Measurements from ENCODE around the gene PI4KA. TPM values are rescaled to one million over a fixed set of nuclear protein-coding genes. Genes with fewer than 3 reads are reported as not detected.
"Not testable (repeated sequence)": the region's sequence is repeated elsewhere in the genome, so short reads cannot be mapped to it uniquely, and the experiment has no call there.

PI4KA gene
- 13.0 and 15.7 TPM in 2 replicates for total RNA-seq (2014; rRNA removed; shearing (Covaris generic))

- DNase-seq (ENCODE audit: low read depth) = peak; percentile 99
Observed at GRCh38 chr22:20858615-20859416, at the start of gene PI4KA, which contains the start of gene SNAP29. Gene PI4KA, minus strand, starts transcription at chr22:20858811. Its CDS starts 86 bp downstream, at chr22:20858725. Gene SNAP29, plus strand, starts transcription at chr22:20859007. Its CDS starts 104 bp downstream, at chr22:20859111.

- no peak for DNase-seq (ENCODE audit: low read depth)
Observed at GRCh38 chr22:20906387-20906767, 47.8 kb upstream of the PI4KA start.

DNA sequence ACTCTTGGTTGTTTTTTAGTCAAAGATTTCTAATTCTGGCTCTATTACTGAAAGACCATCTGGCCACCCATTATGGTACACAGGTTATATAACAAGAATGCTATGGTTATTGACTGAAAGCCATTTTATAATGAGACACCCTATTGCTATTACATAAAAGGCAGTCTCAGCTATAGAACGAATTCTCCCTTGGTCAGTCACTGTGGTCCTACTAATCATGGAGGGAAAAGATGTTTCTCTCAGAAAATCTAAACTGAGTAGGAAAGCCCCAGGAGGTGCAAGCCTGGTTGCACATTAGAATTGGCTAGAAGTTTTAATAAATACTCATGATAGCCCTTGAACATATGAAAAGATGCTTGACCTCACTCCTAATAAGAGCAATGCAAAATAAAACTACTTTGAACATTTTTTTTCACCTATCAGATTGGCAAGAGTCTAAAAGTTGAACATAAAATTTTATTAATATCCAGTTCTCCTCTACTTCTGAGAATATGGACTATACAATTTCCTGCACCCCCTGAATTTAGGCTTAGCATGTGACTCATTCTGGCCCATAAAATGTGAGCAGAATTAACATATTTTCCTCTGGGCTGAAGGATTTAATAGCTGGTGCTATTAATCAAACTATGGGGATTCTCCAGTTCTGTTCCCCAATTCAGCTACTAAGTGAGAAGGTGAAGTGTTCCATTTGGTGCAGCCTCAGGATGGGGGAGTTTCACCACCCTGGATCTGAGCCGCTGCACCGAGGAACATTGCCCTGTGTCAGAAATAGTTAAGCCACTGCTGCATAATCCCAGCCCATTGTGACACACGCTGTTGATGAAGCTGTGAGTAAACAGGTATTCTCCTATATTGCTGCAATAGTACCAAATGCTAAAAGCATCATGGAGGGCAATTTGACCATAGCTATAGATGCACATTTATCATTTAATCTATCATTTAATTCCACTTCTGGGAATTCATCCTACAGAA, 47.1 kb upstream of the PI4KA start:
- DNase-seq (ENCODE audit: low read depth) = no peak

DNA sequence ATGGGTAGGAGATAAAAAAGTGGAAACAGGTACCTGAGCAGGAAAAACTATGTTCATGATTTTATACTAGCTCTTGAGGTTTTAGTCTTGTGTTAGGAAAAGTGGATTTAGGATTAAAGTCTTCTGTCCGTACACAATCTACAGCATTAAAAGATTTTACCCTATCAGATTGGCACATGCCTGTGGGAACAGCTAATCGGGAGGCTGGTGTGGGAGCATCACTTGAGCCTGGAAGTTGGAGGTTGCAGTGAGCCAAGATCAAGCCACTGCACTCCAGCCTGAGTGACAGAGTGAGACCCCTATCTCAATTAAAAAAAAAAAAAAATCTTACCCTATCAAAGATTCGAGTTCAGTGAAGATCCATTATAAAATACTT, 46.4 kb upstream of the PI4KA start:
- DNase-seq (ENCODE audit: low read depth) = no peak

- DNase-seq (ENCODE audit: low read depth) = peak; percentile 73
Observed at GRCh38 chr22:20904008-20904979, 45.7 kb upstream of the PI4KA start.

DNA sequence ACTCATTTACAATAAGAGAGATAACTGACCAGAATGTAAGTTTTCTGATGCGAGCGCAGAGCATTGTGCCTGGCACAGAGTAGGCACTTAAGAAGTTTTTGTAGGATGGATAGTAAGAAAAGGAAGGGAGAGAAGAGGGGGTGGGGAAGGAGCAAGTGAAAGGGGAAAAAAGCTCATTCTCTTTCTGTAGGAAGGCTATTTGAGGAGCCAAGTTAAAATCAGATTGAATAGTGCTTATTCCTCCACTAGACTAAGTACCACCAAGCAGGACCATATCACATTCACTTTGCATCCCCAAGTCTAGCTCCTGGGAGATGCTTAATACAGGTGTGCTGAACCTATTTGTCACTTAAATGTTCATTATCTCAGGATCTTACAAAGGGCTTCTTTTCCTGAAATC, 44.5 kb upstream of the PI4KA start:
- DNase-seq (ENCODE audit: low read depth) = no peak

GRCh38 chr22:20901093-20902033, 42.8 kb upstream of the PI4KA start:
- DNase-seq (ENCODE audit: low read depth) = not testable (repeated sequence)

- DNase-seq (ENCODE audit: low read depth) = no peak
Observed at GRCh38 chr22:20899827-20900423, 41.3 kb upstream of the PI4KA start.

DNA sequence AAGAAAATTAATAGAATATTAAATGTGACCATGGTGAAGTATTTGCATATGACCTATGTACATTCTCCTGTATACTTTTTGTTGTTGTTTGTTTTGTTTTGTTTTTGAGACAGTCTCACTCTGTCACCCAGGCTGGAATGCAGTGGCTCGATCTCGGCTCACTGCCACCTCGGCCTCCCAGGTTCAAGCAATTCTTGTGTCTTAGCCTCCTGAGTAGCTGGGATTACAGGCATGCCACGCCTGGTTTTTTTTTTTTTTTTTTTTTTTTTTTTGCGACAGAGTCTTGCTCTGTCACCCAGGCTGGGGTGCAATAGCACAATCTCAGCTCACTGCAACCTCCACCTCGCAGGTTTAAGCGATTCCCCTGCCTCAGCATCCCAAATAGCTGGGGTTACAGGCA, 39.1 kb upstream of the PI4KA start:
- not testable (repeated sequence) for DNase-seq (ENCODE audit: low read depth)

DNA sequence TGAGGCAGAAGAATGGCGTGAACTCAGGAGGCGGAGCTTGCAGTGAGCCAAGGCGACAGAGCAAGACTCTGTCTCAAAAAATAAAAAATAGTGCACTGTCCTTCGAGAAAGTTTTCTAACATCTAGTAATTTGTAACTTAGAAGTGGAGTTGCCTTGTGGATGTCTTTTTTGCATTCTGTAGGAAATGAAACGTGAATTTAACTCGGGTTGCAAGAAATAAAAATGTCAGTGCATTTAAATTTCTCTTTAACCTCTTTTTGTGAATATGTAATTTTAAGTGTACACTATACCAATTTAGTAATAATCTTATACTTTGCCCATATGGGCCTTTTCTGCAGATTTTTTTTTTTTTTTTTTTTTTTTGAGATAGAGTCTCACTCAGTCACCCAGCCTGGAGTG, 32.4 kb upstream of the PI4KA start:
- DNase-seq (ENCODE audit: low read depth) = no peak

DNA sequence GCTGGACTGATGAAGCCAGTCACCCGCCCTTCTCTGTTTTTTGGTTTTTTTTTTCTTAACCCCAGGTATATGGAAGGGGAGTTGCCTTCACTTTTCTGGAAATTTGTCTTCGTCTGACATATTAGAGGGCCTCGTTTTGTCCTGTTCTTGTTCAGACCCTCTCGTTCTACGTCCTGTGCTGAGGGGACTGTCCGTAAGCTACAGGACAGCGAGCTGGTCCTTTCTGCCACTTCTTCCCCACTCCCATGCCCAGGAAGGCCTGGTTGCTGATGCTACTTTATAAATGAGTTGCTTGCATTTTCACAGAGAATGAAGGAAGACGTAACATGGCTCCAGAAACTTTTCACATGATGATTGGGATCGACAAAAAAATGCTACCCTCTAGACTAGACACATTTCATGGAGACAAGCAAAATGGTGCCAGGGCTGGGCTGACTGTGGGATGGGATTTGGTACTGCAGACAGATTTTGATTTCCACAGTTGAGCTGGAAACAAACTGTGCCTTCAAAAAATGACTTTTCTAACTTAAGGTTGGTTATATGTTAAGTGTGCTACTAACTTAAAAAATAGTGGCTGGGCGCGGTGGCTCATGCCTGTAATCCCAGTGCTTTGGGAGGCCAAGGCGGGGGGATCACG, 31.4 kb upstream of the PI4KA start:
- no peak for DNase-seq (ENCODE audit: low read depth)

- DNase-seq (ENCODE audit: low read depth) = no peak
Observed at GRCh38 chr22:20889025-20889704, 30.6 kb upstream of the PI4KA start.

DNA sequence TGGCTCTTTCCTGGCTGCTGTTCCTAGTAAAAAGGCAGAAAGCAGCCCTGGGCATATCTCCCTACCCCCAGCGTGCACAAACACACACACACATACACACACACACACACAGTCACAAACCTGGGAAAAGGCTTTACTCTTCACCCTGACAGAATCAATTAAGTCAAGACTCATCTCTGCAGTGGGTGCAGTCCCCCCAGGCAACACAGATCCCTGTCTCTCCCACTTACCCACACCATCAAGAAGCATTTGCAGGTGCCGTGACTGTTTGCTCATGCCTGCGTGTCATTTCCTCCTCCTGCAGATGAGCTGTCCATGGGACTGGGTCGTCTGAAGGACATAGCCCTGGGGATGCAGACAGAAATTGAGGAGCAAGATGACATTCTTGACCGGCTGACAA, 28.8 kb upstream of the PI4KA start:
- DNase-seq (ENCODE audit: low read depth) = peak; percentile 12

GRCh38 chr22:20885557-20886323, 27.1 kb upstream of the PI4KA start:
- peak; percentile 77 for DNase-seq (ENCODE audit: low read depth)

DNA sequence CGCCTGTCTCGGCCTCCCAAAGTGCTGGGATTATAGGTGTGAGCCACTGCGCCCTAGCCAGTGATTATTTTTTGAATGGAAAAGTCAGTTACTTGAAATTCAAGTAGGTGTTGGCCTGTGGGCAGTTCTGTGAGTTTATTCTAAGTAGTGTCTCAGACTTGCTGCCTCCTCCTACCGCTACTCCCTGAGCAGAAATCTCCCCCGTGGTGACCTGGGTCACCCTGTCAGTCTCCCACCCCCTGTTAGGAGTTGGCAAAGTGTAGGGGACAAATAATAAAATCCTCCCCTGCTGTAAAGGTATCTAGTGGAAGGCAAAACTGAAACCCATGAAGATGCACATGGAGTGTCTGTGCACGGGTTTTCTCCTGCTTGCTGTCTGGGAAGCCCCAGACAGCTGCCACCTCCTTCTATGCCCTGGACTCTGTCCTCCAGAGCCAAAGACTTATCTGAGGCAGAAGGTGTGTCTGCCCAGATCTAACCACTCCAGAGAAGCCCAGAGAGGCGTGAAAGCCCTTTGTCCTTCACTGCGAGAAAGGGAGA, 26.5 kb upstream of the PI4KA start:
- no peak for DNase-seq (ENCODE audit: low read depth)

DNA sequence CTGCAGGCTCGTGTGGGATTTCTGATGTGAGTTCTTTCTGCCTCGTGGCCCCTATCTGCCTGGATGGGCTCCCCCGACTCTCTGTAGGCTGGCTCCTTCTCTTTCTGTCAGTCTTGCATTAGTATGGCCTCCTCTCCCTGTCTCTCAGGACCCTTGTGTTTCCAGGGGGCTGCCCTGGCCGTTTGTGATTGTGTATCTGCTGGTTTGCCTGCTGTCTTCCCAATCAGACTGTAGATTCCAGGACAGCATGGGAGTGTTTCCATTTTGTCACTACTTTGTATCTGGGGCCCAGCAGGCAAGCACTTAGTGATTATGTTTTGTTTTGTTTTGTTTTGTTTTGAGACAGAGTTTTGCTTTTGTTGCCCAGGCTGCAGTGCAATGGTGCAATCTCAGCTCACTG, 25.8 kb upstream of the PI4KA start:
- DNase-seq (ENCODE audit: low read depth) = no peak

DNA sequence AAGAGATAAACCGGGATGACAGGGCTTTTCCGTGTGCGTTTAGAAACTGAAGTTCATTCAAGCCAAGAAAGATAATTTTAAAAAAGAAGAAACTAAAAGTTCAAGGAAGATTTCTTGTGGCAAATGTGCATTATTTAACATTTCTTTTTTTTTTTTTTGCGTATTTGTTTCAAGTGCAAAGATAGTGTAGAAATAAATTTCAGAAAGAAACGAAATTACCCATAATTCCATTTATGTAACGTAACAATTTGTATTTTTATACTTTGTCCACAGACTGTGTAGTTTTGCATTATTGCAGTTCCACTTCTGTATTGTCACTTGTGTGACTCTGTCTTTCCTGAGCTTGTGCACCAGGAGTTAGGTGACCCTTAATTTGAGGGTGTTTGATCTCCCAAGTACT, 24.2 kb upstream of the PI4KA start:
- no peak for DNase-seq (ENCODE audit: low read depth)

Measured in Daoy (cell line).